Choroid plexus epithelial cell (primary cell): ENCODE data around the gene TRAF7.

ENCODE experiments used
- DNase-seq: peaks from one replicate; pipeline ENCODE4 v3.0.0-alpha.2; 2010; ENCODE audit warnings: low read depth
- H3K4me3 ChIP-seq: 2 replicates; pipeline ENCODE4 v1.5.1; 2011; ENCODE audit warnings: low read depth, mild to moderate bottlenecking, control low read depth, low read length, moderate library complexity
- CTCF ChIP-seq: conservative IDR thresholded peaks from 2 replicates; pipeline ENCODE4 v1.5.1; 2011; ENCODE audit warnings: low read depth, mild to moderate bottlenecking, control low read depth, inconsistent platforms, low read length, moderate library complexity

The TRAF7 gene

GRCh38 chr16:2172688-2173335 is 17.2 kb downstream of the TRAF7 start:
- H3K4me3 ChIP-seq: no peak overlapping the region
- no peak for TF ChIP-seq CTCF

GRCh38 chr16:2173366-2173765 is 17.8 kb downstream of the TRAF7 start:
- no peak overlapping the region for H3K4me3 ChIP-seq
- no peak for DNase-seq
- TF ChIP-seq CTCF: no peak

More at GRCh38 chr16:2172688-2173335, 17.2 kb downstream of the TRAF7 start:
- no peak for DNase-seq

- DNase-seq: no peak
- no peak overlapping the region for H3K4me3 ChIP-seq
- no peak for TF ChIP-seq CTCF
Observed at GRCh38 chr16:2173916-2174315, 18.3 kb downstream of the TRAF7 start.

GRCh38 chr16:2174396-2175131 is 19.0 kb downstream of the TRAF7 start:
- TF ChIP-seq CTCF: no peak
- no peak for DNase-seq
- no peak overlapping the region for H3K4me3 ChIP-seq

- TF ChIP-seq CTCF: no peak
- no peak overlapping the region for H3K4me3 ChIP-seq
- no peak for DNase-seq
Observed at GRCh38 chr16:2175454-2175853, 19.9 kb downstream of the TRAF7 start.

- no peak for TF ChIP-seq CTCF
- DNase-seq: no peak
Observed at GRCh38 chr16:2176047-2176446, 20.5 kb downstream of the TRAF7 start.

GRCh38 chr16:2177101-2177500 is 21.5 kb downstream of the TRAF7 start:
- no peak overlapping the region for H3K4me3 ChIP-seq
- DNase-seq: no peak
- TF ChIP-seq CTCF: no peak

More at GRCh38 chr16:2176047-2176446, 20.5 kb downstream of the TRAF7 start:
- no peak overlapping the region for H3K4me3 ChIP-seq
